Bronchial epithelial cell (primary cell): ENCODE results near the gene GRIA1. TPM values are rescaled to one million over a fixed set of nuclear protein-coding genes. Genes with fewer than 3 reads are reported as not detected.

Experiments
- DNase-seq: peaks from one replicate; pipeline ENCODE4 v3.0.0-alpha.2; 2010; ENCODE audit warnings: low read depth
- FAIRE-seq: peaks from 2 replicates; lab custom pipeline; 2011; peaks lifted over from hg19 to GRCh38; lab: Jason Lieb, UNC
- H3K27me3 ChIP-seq: 2 replicates; pipeline ENCODE4 v1.5.1; 2011; ENCODE audit warnings: low read length; ENCODE audit not compliant: control insufficient read depth, insufficient read depth
- H3K36me3 ChIP-seq: 2 replicates; pipeline ENCODE4 v1.5.1; 2011; ENCODE audit warnings: low read length; ENCODE audit not compliant: control insufficient read depth, insufficient read depth
- H3K4me3 ChIP-seq: 2 replicates; pipeline ENCODE4 v1.5.1; 2011; ENCODE audit warnings: mild to moderate bottlenecking, low read depth, low read length, control low read depth
- CTCF ChIP-seq: IDR thresholded peaks from 2 replicates; pipeline ENCODE4 v1.5.1; 2011; ENCODE audit warnings: mild to moderate bottlenecking, moderate library complexity, low read length, control low read depth, inconsistent platforms; ENCODE audit not compliant: insufficient read depth, severe bottlenecking
- total RNA-seq: library from RNA; depleted of rRNA; stranded (reverse); fragments of >200 nt; gene quantifications from 2 replicates; pipeline ENCODE4 v1.2.1, GENCODE V29; 2014

GRIA1 gene
- total RNA-seq, 1 donor from 2014 or later, result not detected

GRCh38 chr5:153626836-153627235, 136.4 kb downstream of the GRIA1 start:
- Histone ChIP-seq H3K27me3 (no peaks in the 10 kb centered on the region), H3K4me3 (no peak overlapping the region), H3K36me3 (no peaks in the 10 kb centered on the region)
- no peak for FAIRE-seq
- TF ChIP-seq CTCF, result no peak
- no peak for DNase-seq

- no peak overlapping the region for H3K4me3 ChIP-seq
- peak; percentile 28 for TF ChIP-seq CTCF
- FAIRE-seq, result peak; percentile 97
- no peaks in the 10 kb centered on the region for H3K27me3 ChIP-seq
- H3K36me3 ChIP-seq, result no peaks in the 10 kb centered on the region
- DNase-seq, result peak; percentile 98
Observed at GRCh38 chr5:153629027-153629895, 138.8 kb downstream of the GRIA1 start.

- no peaks in the 10 kb centered on the region for H3K36me3 ChIP-seq
- DNase-seq (no peak), FAIRE-seq (no peak)
Observed at GRCh38 chr5:153630546-153630945, 140.1 kb downstream of the GRIA1 start.

GRCh38 chr5:153632748-153633290, 142.3 kb downstream of the GRIA1 start:
- TF ChIP-seq CTCF, result no peak

More at GRCh38 chr5:153630546-153630945, 140.1 kb downstream of the GRIA1 start:
- TF ChIP-seq CTCF, result no peak
- Histone ChIP-seq H3K4me3 (no peak overlapping the region), H3K27me3 (no peaks in the 10 kb centered on the region)

GRCh38 chr5:153636670-153637451, 146.4 kb downstream of the GRIA1 start:
- no peaks in the 10 kb centered on the region for H3K27me3 ChIP-seq
- DNase-seq (no peak), FAIRE-seq (no peak)
- no peaks in the 10 kb centered on the region for H3K36me3 ChIP-seq
- no peak for TF ChIP-seq CTCF
- no peak overlapping the region for H3K4me3 ChIP-seq

More at GRCh38 chr5:153632748-153633290, 142.3 kb downstream of the GRIA1 start:
- DNase-seq, result peak; percentile 75
- H3K27me3 ChIP-seq, result no peaks in the 10 kb centered on the region
- no peak overlapping the region for H3K4me3 ChIP-seq
- no peaks in the 10 kb centered on the region for H3K36me3 ChIP-seq
- FAIRE-seq, result no peak
